Spleen (tissue), 7 donors: ENCODE results near the gene CHD9NB.

Experiments
- CTCF ChIP-seq, 11 experiments: fragments of 200-600 bp in 7 of 11; fragments of 450-650 bp in 4 of 11; sonication (generic) in 4 of 11; IDR thresholded peaks in 8 of 11; conservative IDR thresholded peaks in 3 of 11; 1 replicate in 7 of 11; 2 replicates in 4 of 11; pipeline versions ENCODE4 v1.4.0 to v1.8.0; 2016 to 2021; ENCODE audit warnings: antibody characterized with exemption in 11 of 11, inconsistent platforms in 4 of 11, mild to moderate bottlenecking in 1 of 11
- POLR2A ChIP-seq, 3 donors: fragments of 450-650 bp; IDR thresholded peaks; one replicate each; pipeline ENCODE4 v1.5.1; 2017; ENCODE audit warnings: antibody characterized with exemption in 3 of 3, mild to moderate bottlenecking in 1 of 3
- donor health status: DM: no; HTN: no; CAD: no; lungs with moderate emphysema.
- donor health status: DM: no; HTN: no; CAD: no.
- donor health status: DM: no; HTN: no; CAD: no.

GRCh38 chr16:53059672-53060071 lies 7.0 kb upstream of the CHD9NB start:
- no peak for TF ChIP-seq CTCF (IDR thresholded peaks at IDR 0.05 in 8 of 11, conservative IDR thresholded peaks at IDR 0.05 in 3 of 11)
- no peak for TF ChIP-seq POLR2A (IDR thresholded peaks at IDR 0.05)
